ENCODE results near the gene ZNF511. TPM values are rescaled to one million over a fixed set of nuclear protein-coding genes. Genes with fewer than 3 reads are reported as not detected.

Gene ZNF511
- total RNA-seq, 6 donors from 2014 or later = 12.6 to 44.2 (median 33.0) TPM

DNA sequence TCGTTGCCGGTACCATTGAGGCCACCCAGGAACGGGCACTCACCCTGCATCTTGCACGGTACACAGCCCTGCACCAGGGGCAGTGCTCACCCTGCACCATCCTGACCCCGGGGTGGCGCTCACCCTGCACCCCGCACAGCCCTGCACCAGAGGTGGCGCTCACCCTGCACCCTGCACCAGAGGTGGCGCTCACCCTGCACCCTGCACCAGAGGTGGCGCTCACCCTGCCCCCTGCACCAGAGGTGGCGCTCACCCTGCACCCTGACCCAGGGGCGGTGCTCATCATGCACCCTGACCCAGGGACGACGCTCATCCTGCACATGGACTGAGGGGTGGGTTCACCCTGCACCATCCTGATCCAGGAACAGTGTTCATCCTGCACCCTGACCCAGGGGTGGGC is 6.5 kb upstream of the ZNF511 start:
- no peak for TF ChIP-seq POLR2A (IDR thresholded peaks at IDR 0.05)
- TF ChIP-seq POLR2AphosphoS5 (IDR thresholded peaks at IDR 0.05) = no peak
- TF ChIP-seq, protein P1, sequence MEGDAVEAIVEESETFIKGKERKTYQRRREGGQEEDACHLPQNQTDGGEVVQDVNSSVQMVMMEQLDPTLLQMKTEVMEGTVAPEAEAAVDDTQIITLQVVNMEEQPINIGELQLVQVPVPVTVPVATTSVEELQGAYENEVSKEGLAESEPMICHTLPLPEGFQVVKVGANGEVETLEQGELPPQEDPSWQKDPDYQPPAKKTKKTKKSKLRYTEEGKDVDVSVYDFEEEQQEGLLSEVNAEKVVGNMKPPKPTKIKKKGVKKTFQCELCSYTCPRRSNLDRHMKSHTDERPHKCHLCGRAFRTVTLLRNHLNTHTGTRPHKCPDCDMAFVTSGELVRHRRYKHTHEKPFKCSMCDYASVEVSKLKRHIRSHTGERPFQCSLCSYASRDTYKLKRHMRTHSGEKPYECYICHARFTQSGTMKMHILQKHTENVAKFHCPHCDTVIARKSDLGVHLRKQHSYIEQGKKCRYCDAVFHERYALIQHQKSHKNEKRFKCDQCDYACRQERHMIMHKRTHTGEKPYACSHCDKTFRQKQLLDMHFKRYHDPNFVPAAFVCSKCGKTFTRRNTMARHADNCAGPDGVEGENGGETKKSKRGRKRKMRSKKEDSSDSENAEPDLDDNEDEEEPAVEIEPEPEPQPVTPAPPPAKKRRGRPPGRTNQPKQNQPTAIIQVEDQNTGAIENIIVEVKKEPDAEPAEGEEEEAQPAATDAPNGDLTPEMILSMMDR (IDR thresholded peaks at IDR 0.05) = no peak
- TF ChIP-seq EP300 (IDR thresholded peaks at IDR 0.05) = no peak
- Histone ChIP-seq H3K4me1 (peaks cover 15 to 26% (median 21%) of the 10 kb centered on the region in 4 donors), H3K9me3 (no peaks in the 10 kb centered on the region), H3K27ac (no peak overlapping the region), H3K27me3 (no peaks in the 10 kb centered on the region), H3K4me3 (no peak overlapping the region), H3K36me3 (peaks cover 25 to 57% (median 50%) of the 10 kb centered on the region in 4 donors)
- DNase-seq (no peak), ATAC-seq (ENCODE audit: low FRiP score in 2 of 2) (peak in 1 of 2 donors; percentile 11)
- 96 to 99% methylated on average over 5 to 14 of the region's 14 CpGs for WGBS, 2 donors

DNA sequence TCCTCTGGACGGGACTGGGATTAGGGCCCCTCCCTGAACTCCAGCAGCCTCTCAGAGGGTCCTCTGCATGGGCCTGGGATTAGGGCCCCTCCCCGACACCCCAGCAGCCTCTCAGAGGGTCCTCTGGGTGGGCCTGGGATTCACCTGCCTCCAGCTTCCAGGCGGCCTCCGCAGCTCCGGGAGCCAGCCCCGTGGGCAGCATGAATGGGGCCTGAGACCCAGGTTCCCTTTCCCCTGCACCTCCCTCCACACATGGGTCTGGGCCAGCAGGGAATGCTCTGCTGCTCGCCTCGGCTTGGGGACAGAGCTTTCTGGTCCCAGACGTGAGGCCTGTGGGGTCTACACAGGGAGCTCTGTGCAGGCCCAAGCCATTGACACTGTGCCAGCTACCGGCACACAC is 5.5 kb upstream of the ZNF511 start:
- WGBS, 2 donors = 92 to 98% methylated on average over 4 to 9 of the region's 10 CpGs
- no peak for DNase-seq
- Histone ChIP-seq H3K9me3 (no peaks in the 10 kb centered on the region), H3K36me3 (peaks cover 17 to 47% (median 40%) of the 10 kb centered on the region in 4 donors), H3K27ac (no peak overlapping the region), H3K4me3 (no peak overlapping the region), H3K4me1 (peaks cover 23 to 35% (median 27%) of the 10 kb centered on the region in 4 donors), H3K27me3 (no peaks in the 10 kb centered on the region)
- no peak for TF ChIP-seq POLR2A (IDR thresholded peaks at IDR 0.05)
- TF ChIP-seq EP300 (IDR thresholded peaks at IDR 0.05) = no peak
- TF ChIP-seq, protein P1 (IDR thresholded peaks at IDR 0.05) = no peak
- no peak for TF ChIP-seq POLR2AphosphoS5 (IDR thresholded peaks at IDR 0.05)
- ATAC-seq (ENCODE audit: low FRiP score in 2 of 2) = no peak

DNA sequence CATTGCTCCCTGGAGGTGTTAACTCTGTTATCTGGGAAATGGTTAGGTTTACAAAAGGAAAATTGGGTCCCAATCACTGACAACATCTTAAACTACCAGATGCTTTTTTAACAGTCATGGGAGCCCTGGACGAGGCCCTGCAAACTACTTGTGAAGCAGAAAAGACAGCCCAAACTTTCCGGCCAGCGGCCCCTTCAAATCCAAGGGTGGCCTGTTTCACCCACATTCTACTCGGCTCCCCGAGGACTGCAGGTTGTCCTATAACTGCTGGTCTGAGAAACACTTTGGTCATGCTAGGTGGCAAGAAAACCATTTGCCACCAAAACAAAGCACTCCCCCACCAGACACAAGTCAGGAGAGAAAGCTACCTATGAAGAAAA is 2.6 kb upstream of the ZNF511 start:
- H3K4me1 ChIP-seq = peaks cover 27 to 43% (median 34%) of the 10 kb centered on the region in 4 donors
- TF ChIP-seq, protein P1 (IDR thresholded peaks at IDR 0.05) = no peak
- no peak for TF ChIP-seq EP300 (IDR thresholded peaks at IDR 0.05)
- TF ChIP-seq POLR2AphosphoS5 (IDR thresholded peaks at IDR 0.05) = no peak
- TF ChIP-seq POLR2A (IDR thresholded peaks at IDR 0.05) = no peak
- WGBS, 2 donors = 89 to 95% methylated on average over 4 to 5 of the region's 5 CpGs
- no peak for ATAC-seq (ENCODE audit: low FRiP score in 2 of 2)
- no peak overlapping the region for H3K4me3 ChIP-seq
- no peaks in the 10 kb centered on the region for H3K27me3 ChIP-seq
- no peak for DNase-seq
- H3K9me3 ChIP-seq = no peaks in the 10 kb centered on the region
- H3K27ac ChIP-seq = peak overlapping the region in 3 of 4 donors; percentile 45 to 96 (median 60)
- peaks cover 0 to 34% (median 23%) of the 10 kb centered on the region in 4 donors for H3K36me3 ChIP-seq

DNA sequence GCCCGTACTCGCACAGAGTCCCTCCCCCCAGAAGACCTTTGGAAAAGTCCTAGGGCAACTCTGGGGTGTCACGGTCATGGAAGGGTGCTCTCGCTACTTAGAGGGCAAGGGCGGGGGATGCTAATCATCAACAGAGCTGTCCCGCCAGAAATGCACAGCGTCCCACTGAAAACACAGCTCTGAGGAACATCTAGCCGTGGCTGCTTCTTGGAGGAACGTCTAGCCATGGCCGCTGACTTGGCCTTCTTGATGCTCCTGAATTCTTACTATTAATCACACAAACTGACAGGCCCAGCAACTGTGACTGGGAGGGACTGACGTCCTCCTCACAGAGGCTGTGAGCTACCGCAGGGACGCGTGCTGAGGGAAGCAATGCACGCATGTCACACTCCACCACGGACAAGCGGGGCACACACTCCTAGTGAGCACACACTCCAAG is 1.8 kb upstream of the ZNF511 start:
- ATAC-seq (ENCODE audit: low FRiP score in 2 of 2) = no peak
- Histone ChIP-seq H3K4me3 (peak overlapping the region in 2 of 4 donors; percentile 89 to 99), H3K4me1 (peaks cover 27 to 43% (median 34%) of the 10 kb centered on the region in 4 donors), H3K27ac (peak overlapping the region in 2 of 4 donors; percentile 96), H3K9me3 (no peaks in the 10 kb centered on the region), H3K36me3 (peaks cover 6 to 36% (median 24%) of the 10 kb centered on the region in 4 donors), H3K27me3 (no peaks in the 10 kb centered on the region)
- TF ChIP-seq POLR2A (IDR thresholded peaks at IDR 0.05) = no peak
- TF ChIP-seq EP300 (IDR thresholded peaks at IDR 0.05) = no peak
- TF ChIP-seq, protein P1 (IDR thresholded peaks at IDR 0.05) = no peak
- TF ChIP-seq POLR2AphosphoS5 (IDR thresholded peaks at IDR 0.05) = no peak
- DNase-seq = no peak
- WGBS, 2 donors = 90 to 92% methylated on average over 15 to 17 of the region's 17 CpGs

All from upper lobe of left lung (tissue), 6 donors.